MM.1S (cell line): Measurements from ENCODE around the gene ATAD3A.

Experiments
- DNase-seq: peaks from one replicate; pipeline ENCODE4 v3.0.0-alpha.2; 2015
- H2AFZ ChIP-seq: fragments of 300-600 bp; sonication (generic); 2 replicates; pipeline ENCODE4 v1.6.0; 2016; ENCODE audit warnings: antibody characterized with exemption, low read length
- H3F3A ChIP-seq: fragments of 300-600 bp; sonication (generic); 2 replicates; pipeline ENCODE4 v1.6.1; 2016; ENCODE audit warnings: mild to moderate bottlenecking, antibody characterized with exemption, low read length, moderate library complexity, mixed read lengths; ENCODE audit not compliant: insufficient read depth
- H3K27ac ChIP-seq: fragments of 300-600 bp; sonication (generic); 2 replicates; pipeline ENCODE4 v1.5.1; 2016; ENCODE audit warnings: mild to moderate bottlenecking, low read length
- H3K27me3 ChIP-seq: fragments of 300-600 bp; sonication (generic); replicated peaks from 2 replicates; pipeline ENCODE4 v1.6.0; 2016; ENCODE audit warnings: low read length; ENCODE audit not compliant: insufficient read depth
- H3K36me3 ChIP-seq: fragments of 300-600 bp; sonication (generic); replicated peaks from 2 replicates; pipeline ENCODE4 v1.6.1; 2016; ENCODE audit warnings: mild to moderate bottlenecking, low read length, mixed read lengths; ENCODE audit not compliant: insufficient read depth
- H3K4me1 ChIP-seq: fragments of 300-600 bp; sonication (generic); 2 replicates; pipeline ENCODE4 v1.6.1; 2016; ENCODE audit warnings: low read length, mixed read lengths
- H3K4me2 ChIP-seq: fragments of 300-600 bp; sonication (generic); 2 replicates; pipeline ENCODE4 v1.6.0; 2016; ENCODE audit warnings: low read depth, low read length
- H3K4me3 ChIP-seq: fragments of 300-600 bp; sonication (generic); 2 replicates; pipeline ENCODE4 v1.5.1; 2016; ENCODE audit warnings: low read length, mixed read lengths
- H3K79me2 ChIP-seq: fragments of 300-600 bp; sonication (generic); 2 replicates; pipeline ENCODE4 v1.6.1; 2016; ENCODE audit warnings: mixed run types, low read length, mixed read lengths
- H3K9ac ChIP-seq: fragments of 300-600 bp; sonication (generic); 2 replicates; pipeline ENCODE4 v1.6.1; 2016; ENCODE audit warnings: low read length, mixed read lengths
- H3K9me2 ChIP-seq: fragments of 300-600 bp; sonication (generic); replicated peaks from 2 replicates; pipeline ENCODE4 v1.6.1; 2016; ENCODE audit warnings: mild to moderate bottlenecking, low read length, mixed read lengths; ENCODE audit not compliant: insufficient read depth
- H3K9me3 ChIP-seq: fragments of 300-600 bp; sonication (generic); replicated peaks from 2 replicates; pipeline ENCODE4 v1.6.1; 2016; ENCODE audit warnings: mild to moderate bottlenecking, low read length, mixed read lengths; ENCODE audit not compliant: insufficient read depth
- H4K20me1 ChIP-seq: fragments of 300-600 bp; sonication (generic); 2 replicates; pipeline ENCODE4 v1.6.1; 2016; ENCODE audit warnings: mild to moderate bottlenecking, low read length, moderate library complexity, mixed read lengths; ENCODE audit not compliant: insufficient read depth
- EZH2 ChIP-seq: fragments of 300-600 bp; sonication (generic); optimal IDR thresholded peaks from 2 replicates; pipeline ENCODE3; 2017; ENCODE audit warnings: low read depth, mild to moderate bottlenecking, antibody characterized with exemption, low read length, mixed read lengths
- EZH2phosphoT487 ChIP-seq: fragments of 300-600 bp; sonication (generic); IDR thresholded peaks from 2 replicates; pipeline ENCODE4 v1.6.1; 2018; ENCODE audit warnings: antibody characterized with exemption, low read length
- TF ChIP-seq, protein P1 (sequence below): fragments of 300-600 bp; sonication (generic); IDR thresholded peaks from 2 replicates; pipeline ENCODE4 v1.5.1; 2016; ENCODE audit warnings: antibody characterized with exemption, low read length, mixed read lengths

ATAD3A gene

DNA sequence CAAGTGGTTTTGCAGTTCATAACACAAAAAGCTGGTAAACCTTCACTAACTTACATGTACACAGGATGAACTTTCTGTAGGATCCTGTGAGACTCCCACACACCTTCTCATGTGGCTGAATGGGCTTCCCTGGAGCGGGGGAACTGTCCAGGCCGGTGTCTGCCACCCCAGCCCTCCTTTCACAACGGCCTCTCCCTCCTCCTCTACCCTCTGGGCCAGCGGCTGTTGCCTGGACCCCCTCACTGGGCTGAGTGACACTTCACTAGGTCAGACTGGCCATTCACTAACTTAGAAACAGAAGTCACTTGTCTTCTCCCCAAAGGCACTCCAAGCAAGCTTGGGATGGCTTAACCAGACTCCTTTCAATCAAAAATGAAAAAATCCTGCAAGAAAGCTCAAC lies 46.6 kb downstream of the ATAD3A start:
- H4K20me1 ChIP-seq = no peaks in the 10 kb centered on the region
- H3K79me2 ChIP-seq = peaks cover 27% of the 10 kb centered on the region
- no peaks in the 10 kb centered on the region for H3K9me3 ChIP-seq
- H2AFZ ChIP-seq = no peak overlapping the region
- no peak overlapping the region for H3K9ac ChIP-seq
- H3K4me1 ChIP-seq = no peaks in the 10 kb centered on the region
- no peak for DNase-seq
- H3K27ac ChIP-seq = no peak overlapping the region
- TF ChIP-seq EZH2phosphoT487 = no peak
- TF ChIP-seq, protein P1, sequence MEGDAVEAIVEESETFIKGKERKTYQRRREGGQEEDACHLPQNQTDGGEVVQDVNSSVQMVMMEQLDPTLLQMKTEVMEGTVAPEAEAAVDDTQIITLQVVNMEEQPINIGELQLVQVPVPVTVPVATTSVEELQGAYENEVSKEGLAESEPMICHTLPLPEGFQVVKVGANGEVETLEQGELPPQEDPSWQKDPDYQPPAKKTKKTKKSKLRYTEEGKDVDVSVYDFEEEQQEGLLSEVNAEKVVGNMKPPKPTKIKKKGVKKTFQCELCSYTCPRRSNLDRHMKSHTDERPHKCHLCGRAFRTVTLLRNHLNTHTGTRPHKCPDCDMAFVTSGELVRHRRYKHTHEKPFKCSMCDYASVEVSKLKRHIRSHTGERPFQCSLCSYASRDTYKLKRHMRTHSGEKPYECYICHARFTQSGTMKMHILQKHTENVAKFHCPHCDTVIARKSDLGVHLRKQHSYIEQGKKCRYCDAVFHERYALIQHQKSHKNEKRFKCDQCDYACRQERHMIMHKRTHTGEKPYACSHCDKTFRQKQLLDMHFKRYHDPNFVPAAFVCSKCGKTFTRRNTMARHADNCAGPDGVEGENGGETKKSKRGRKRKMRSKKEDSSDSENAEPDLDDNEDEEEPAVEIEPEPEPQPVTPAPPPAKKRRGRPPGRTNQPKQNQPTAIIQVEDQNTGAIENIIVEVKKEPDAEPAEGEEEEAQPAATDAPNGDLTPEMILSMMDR = no peak
- no peak for TF ChIP-seq EZH2
- no peak overlapping the region for H3K4me2 ChIP-seq
- no peaks in the 10 kb centered on the region for H3K9me2 ChIP-seq
- 0 out of 2 replicates have a peak, but pooled peaks cover 3% of the 10 kb centered on the region for H3K36me3 ChIP-seq
- no peaks in the 10 kb centered on the region; the same call in 1 of the 2 replicates for H3F3A ChIP-seq
- H3K4me3 ChIP-seq = no peak overlapping the region
- H3K27me3 ChIP-seq = no peaks in the 10 kb centered on the region

- Histone ChIP-seq H3K4me1 (no peaks in the 10 kb centered on the region), H3K4me3 (no peak overlapping the region), H3K27me3 (no peaks in the 10 kb centered on the region), H3K9me3 (no peaks in the 10 kb centered on the region), H2AFZ (no peak overlapping the region), H3K9me2 (no peaks in the 10 kb centered on the region), H4K20me1 (no peaks in the 10 kb centered on the region), H3K4me2 (no peak overlapping the region), H3K9ac (no peak overlapping the region), H3F3A (no peaks in the 10 kb centered on the region; the same call in 1 of the 2 replicates), H3K36me3 (0 out of 2 replicates have a peak, but pooled peaks cover 3% of the 10 kb centered on the region), H3K79me2 (peaks cover 32% of the 10 kb centered on the region), H3K27ac (no peak overlapping the region)
- no peak for DNase-seq
- TF ChIP-seq, protein P1 = no peak
- no peak for TF ChIP-seq EZH2
- no peak for TF ChIP-seq EZH2phosphoT487
Observed at GRCh38 chr1:1559066-1559465, 47.1 kb downstream of the ATAD3A start.

DNA sequence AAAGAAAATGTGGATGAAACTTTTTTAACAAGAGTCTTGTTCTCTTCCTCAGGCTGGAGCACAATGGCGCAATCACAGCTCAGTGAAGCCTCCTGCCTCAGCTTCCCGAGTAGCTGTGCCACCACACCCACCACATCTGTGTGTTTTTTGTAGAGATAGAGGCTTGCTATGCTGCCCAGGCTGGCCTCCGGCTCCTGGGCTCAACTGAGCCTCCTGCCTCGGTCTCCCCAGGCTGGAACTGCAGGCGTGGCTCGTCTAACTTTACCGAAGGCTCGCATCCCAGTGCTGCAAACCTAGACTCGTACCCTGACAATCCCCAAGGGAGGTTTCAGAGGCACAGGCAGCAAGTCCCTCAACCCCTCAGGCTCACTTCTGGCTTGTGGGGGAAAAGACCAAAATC lies 48.2 kb downstream of the ATAD3A start:
- no peak overlapping the region for H3K9ac ChIP-seq
- H2AFZ ChIP-seq = no peak overlapping the region
- H3K9me3 ChIP-seq = no peaks in the 10 kb centered on the region
- no peak for DNase-seq
- no peaks in the 10 kb centered on the region for H3K27me3 ChIP-seq
- H3K9me2 ChIP-seq = no peaks in the 10 kb centered on the region
- H3K36me3 ChIP-seq = peaks cover 9% of the 10 kb centered on the region; the same call in 1 of the 2 replicates
- peaks cover 42% of the 10 kb centered on the region for H3K79me2 ChIP-seq
- H3K4me3 ChIP-seq = no peak overlapping the region
- no peak overlapping the region for H3K27ac ChIP-seq
- H4K20me1 ChIP-seq = no peaks in the 10 kb centered on the region
- H3K4me2 ChIP-seq = no peak overlapping the region
- TF ChIP-seq EZH2phosphoT487 = no peak
- TF ChIP-seq, protein P1 = no peak
- TF ChIP-seq EZH2 = no peak
- H3K4me1 ChIP-seq = no peaks in the 10 kb centered on the region
- no peaks in the 10 kb centered on the region; the same call in 1 of the 2 replicates for H3F3A ChIP-seq
